Muscle layer of duodenum (tissue), 2 donors: ENCODE data around the gene CFAP119.

Experiments
- H3K27ac ChIP-seq: one replicate; pipeline ENCODE4 v1.7.0; 2013; ENCODE audit warnings: mild to moderate bottlenecking, low read length
- H3K27me3 ChIP-seq: one replicate; pipeline ENCODE4 v1.7.0; 2013; ENCODE audit warnings: low read depth, mild to moderate bottlenecking, control low read depth, low read length
- H3K36me3 ChIP-seq, 2 donors: one replicate each; pipeline ENCODE4 v1.7.0; 2013; ENCODE audit warnings: low read length in 2 of 2, control low read depth in 1 of 2, mild to moderate bottlenecking in 1 of 2; ENCODE audit not compliant: insufficient read depth in 2 of 2, control insufficient read depth in 1 of 2
- H3K4me1 ChIP-seq, 2 donors: one replicate each; pipeline ENCODE4 v1.7.0; 2013; ENCODE audit warnings: low read length in 2 of 2, mild to moderate bottlenecking in 2 of 2, control low read depth in 1 of 2, moderate library complexity in 1 of 2; ENCODE audit not compliant: insufficient read depth in 2 of 2, control insufficient read depth in 1 of 2
- H3K4me3 ChIP-seq, 2 donors: one replicate each; pipeline ENCODE4 v1.7.0; 2013; ENCODE audit warnings: low read length in 2 of 2, low read depth in 1 of 2, mild to moderate bottlenecking in 1 of 2
- H3K9me3 ChIP-seq, 2 donors: one replicate each; pipeline ENCODE4 v1.7.0; 2013; ENCODE audit warnings: low read length in 2 of 2, control low read depth in 1 of 2, mild to moderate bottlenecking in 1 of 2; ENCODE audit not compliant: control insufficient read depth in 1 of 2
- donor health status: healthy.

CFAP119 gene

GRCh38 chr16:30745082-30745481 lies 16.8 kb downstream of the CFAP119 start:
- Histone ChIP-seq H3K9me3 (no peaks in the 10 kb centered on the region), H3K36me3 (peaks cover 0 to 6% of the 10 kb centered on the region in 2 donors), H3K4me3 (no peak overlapping the region), H3K27me3 (no peaks in the 10 kb centered on the region), H3K4me1 (peaks cover 9 to 27% of the 10 kb centered on the region in 2 donors), H3K27ac (no peak overlapping the region)

DNA sequence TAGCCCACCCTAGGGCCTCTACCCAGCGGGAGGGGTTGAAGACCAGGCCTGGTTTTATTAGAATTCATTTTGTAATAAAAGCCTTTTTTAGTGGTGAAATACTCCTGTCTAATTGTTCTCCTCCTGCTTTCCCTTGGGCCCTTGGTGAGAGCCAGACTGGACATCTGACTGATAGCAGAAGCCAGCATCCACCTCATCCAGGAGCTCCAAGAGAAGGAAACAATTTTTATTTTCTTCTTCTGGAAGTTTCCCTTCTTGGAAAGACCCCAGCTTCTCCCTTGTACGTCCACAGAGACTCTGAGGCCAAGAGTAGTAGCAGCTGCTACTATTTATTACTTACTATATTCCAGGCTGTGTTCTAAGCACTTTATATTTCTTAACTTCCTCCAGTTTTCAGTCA lies 17.7 kb downstream of the CFAP119 start:
- H3K4me1 ChIP-seq = peaks cover 10 to 27% of the 10 kb centered on the region in 2 donors
- H3K27ac ChIP-seq = no peak overlapping the region
- no peaks in the 10 kb centered on the region for H3K9me3 ChIP-seq

DNA sequence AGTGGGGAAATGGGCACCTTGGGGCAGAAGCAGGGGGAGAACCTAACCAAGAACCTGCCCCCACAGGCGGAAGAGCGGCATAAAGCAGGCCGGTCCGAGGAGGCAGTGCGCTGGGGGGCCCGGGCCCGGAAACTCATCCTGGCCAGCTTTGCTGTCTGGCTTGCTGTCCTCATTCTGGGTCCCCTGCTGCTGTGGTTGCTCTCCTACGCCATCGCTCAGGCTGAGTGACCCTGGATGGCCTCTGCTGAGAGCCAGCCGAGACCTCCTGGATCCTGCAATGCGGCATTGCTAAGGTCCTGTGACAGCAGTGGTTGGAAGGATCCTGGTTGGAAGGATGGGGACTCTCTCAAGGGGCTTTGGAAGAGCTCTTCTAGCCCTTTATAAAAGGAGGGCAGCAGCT lies 18.1 kb downstream of the CFAP119 start:
- H3K36me3 ChIP-seq = peaks cover 10 to 11% of the 10 kb centered on the region in 2 donors
- no peaks in the 10 kb centered on the region for H3K27me3 ChIP-seq
- H3K27ac ChIP-seq = no peak overlapping the region
- no peak overlapping the region for H3K4me3 ChIP-seq
- H3K4me1 ChIP-seq = peaks cover 10 to 26% of the 10 kb centered on the region in 2 donors
- no peaks in the 10 kb centered on the region for H3K9me3 ChIP-seq

More for the DNA sequence above, 17.7 kb downstream of the CFAP119 start:
- Histone ChIP-seq H3K4me3 (no peak overlapping the region), H3K36me3 (peaks cover 5 to 6% of the 10 kb centered on the region in 2 donors), H3K27me3 (no peaks in the 10 kb centered on the region)

DNA sequence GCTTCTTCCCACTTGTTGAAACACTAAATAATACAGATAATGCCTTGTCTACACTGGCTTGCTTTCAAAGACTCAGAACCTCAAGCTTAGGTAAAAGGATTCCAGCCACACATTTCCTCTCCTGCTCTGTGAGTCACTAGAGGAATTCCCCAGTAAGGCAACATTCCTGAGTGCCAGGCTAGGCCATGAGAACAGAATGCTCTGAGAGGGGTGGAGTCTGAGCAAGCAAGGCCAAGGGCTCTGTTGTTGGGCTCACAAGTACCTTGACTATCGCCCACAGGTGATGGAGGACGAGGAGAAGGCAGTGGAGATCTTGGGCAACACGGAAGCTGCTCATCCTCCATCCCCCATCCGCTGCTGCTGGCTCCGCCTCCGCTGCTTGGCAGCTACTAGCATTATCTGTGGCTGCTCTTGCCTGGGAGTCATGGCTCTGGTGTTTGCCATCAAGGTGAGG lies 20.4 kb downstream of the CFAP119 start:
- no peak overlapping the region for H3K4me3 ChIP-seq
- H3K9me3 ChIP-seq = no peaks in the 10 kb centered on the region
- H3K4me1 ChIP-seq = peaks cover 10 to 21% of the 10 kb centered on the region in 2 donors
- H3K27ac ChIP-seq = peak overlapping the region; percentile 85
- no peaks in the 10 kb centered on the region for H3K27me3 ChIP-seq
- peaks cover 30 to 32% of the 10 kb centered on the region in 2 donors for H3K36me3 ChIP-seq

DNA sequence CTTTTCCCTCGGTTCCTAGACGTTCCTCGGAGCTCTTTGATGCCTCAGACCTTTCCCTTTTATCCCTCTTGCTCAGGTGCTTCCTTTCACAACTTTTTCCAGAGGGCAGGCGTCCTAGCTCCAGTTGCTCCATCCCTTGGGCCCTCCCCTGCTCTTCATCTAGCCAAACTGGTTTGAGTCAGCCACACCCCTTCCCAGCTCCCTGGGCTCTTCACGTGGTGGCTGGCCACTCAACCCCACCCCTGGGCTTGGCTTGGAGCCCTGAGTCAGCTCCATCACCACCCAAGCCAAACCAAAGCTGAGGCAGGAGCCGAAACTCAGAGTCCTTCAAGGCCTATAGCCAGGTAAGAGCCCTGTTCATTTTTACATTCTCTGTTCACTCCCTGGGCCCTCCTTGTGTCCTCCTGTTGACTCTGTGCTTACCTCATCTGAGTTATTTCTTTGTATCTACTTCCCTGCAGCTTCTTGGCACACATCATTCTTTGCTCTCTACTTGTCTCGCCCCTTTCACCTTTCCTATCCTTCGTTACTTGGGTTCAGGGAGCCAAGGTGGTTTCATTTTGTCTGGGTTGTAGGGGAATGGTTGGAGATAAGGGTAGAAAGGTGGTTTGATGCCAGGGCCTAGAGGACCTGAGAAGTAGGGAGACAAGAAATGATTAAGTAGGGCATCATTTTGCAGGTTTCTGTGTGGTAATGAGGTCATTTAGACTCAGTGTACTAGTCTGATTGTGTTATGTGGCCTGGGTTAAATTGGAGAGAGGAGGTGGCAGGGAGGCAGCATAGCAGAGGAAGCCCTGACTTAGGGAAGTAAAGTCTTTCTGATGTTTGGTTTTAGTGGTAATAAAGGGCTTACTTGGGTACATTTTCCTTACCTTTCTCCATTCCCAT lies 21.3 kb downstream of the CFAP119 start:
- no peaks in the 10 kb centered on the region for H3K9me3 ChIP-seq
- H3K36me3 ChIP-seq = peaks cover 39 to 41% of the 10 kb centered on the region in 2 donors
- peak overlapping the region; percentile 85 for H3K27ac ChIP-seq
- H3K4me3 ChIP-seq = peak overlapping the region; percentile 4 to 7
- no peaks in the 10 kb centered on the region for H3K27me3 ChIP-seq
- peaks cover 10 to 21% of the 10 kb centered on the region in 2 donors for H3K4me1 ChIP-seq

GRCh38 chr16:30738984-30739951 lies 22.6 kb downstream of the CFAP119 start:
- H3K36me3 ChIP-seq = peaks cover 45 to 48% of the 10 kb centered on the region in 2 donors
- H3K9me3 ChIP-seq = no peaks in the 10 kb centered on the region
- no peak overlapping the region for H3K4me3 ChIP-seq
- H3K27ac ChIP-seq = no peak overlapping the region
- peaks cover 10 to 21% of the 10 kb centered on the region in 2 donors for H3K4me1 ChIP-seq
- no peaks in the 10 kb centered on the region for H3K27me3 ChIP-seq

DNA sequence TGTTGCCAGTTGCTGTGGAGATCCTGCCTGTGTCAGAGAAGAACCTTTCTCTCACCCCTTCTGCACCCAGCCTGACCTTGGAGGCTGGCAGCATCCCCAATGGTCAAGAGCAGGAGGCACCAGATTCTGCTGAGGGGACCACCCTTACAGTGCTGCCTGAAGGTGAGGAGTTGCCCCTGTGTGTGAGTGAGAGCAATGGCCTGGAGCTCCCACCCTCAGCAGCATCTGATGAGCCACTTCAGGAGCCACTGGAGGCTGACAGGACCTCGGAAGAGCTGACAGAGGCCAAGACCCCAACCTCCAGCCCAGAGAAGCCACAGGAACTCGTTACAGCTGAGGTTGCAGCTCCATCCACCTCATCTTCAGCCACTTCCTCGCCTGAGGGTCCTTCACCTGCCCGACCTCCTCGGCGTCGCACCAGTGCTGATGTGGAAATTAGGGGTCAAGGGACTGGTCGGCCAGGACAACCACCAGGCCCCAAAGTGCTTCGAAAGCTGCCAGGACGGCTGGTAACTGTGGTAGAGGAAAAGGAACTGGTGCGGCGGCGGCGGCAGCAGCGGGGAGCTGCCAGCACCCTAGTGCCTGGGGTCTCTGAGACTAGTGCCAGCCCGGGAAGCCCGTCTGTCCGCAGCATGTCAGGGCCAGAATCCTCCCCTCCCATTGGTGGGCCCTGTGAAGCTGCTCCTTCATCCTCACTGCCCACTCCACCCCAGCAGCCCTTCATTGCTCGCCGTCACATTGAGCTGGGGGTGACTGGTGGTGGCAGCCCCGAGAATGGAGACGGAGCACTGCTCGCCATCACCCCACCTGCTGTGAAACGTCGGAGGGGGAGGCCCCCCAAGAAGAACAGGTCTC lies 23.8 kb downstream of the CFAP119 start:
- Histone ChIP-seq H3K4me3 (no peak overlapping the region), H3K27me3 (no peaks in the 10 kb centered on the region), H3K27ac (no peak overlapping the region), H3K9me3 (no peaks in the 10 kb centered on the region), H3K4me1 (peaks cover 10 to 21% of the 10 kb centered on the region in 2 donors), H3K36me3 (peaks cover 55 to 61% of the 10 kb centered on the region in 2 donors)

DNA sequence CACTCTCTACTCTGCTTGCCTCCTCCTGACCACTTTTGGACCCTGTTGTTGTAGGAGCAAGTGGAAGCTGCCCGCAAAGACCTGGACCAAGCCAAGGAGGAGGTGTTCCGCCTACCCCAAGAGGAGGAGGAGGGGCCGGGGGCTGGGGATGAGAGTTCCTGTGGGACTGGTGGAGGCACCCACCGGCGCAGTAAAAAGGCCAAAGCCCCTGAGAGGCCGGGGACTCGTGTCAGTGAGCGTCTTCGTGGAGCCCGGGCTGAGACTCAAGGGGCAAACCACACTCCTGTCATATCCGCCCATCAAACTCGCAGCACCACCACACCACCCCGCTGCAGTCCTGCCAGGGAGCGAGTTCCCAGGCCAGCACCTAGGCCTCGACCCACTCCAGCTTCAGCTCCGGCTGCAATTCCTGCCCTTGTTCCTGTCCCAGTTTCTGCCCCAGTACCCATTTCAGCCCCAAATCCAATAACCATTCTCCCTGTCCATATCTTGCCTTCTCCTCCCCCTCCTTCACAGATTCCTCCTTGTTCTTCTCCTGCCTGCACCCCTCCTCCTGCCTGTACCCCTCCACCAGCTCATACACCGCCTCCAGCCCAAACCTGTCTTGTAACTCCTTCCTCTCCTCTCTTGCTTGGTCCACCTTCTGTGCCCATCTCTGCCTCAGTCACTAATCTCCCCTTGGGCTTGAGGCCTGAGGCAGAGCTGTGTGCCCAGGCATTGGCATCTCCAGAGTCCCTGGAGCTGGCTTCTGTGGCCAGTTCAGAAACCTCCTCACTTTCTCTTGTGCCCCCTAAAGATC lies 24.7 kb downstream of the CFAP119 start:
- Histone ChIP-seq H3K4me1 (peaks cover 10 to 21% of the 10 kb centered on the region in 2 donors), H3K9me3 (no peaks in the 10 kb centered on the region), H3K27ac (no peak overlapping the region), H3K27me3 (no peaks in the 10 kb centered on the region), H3K36me3 (peaks cover 53 to 62% of the 10 kb centered on the region in 2 donors), H3K4me3 (no peak overlapping the region)

- Histone ChIP-seq H3K9me3 (no peaks in the 10 kb centered on the region), H3K4me3 (no peak overlapping the region), H3K36me3 (peaks cover 49 to 58% of the 10 kb centered on the region in 2 donors), H3K27ac (no peak overlapping the region), H3K27me3 (no peaks in the 10 kb centered on the region), H3K4me1 (peaks cover 0 to 2% of the 10 kb centered on the region in 2 donors)
These were observed 30.5 kb downstream of the CFAP119 start for GRCh38 chr16:30731411-30731810.
